ENCODE data around the gene PGP.

DNA sequence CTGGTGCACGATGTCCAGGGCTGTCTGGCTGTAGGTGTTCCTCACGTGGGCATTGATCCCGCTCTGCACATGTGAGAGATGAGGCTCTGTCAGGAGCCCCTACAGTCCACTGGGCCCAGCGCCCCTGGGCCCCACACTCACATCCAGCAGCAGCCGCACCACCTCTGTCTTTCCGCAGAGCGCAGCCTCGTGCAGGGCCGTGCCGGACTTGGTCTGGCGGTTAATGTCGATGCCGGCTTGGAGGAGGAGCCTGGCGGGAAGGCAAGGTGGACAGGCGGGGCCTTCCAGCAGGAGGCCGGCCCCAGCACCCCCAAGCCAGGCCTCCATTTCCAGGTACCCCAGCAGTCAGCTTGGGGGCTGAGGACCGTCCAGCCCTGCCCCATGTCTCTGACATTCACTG lies 27.4 kb downstream of the PGP start:
- TF ChIP-seq, protein P1, sequence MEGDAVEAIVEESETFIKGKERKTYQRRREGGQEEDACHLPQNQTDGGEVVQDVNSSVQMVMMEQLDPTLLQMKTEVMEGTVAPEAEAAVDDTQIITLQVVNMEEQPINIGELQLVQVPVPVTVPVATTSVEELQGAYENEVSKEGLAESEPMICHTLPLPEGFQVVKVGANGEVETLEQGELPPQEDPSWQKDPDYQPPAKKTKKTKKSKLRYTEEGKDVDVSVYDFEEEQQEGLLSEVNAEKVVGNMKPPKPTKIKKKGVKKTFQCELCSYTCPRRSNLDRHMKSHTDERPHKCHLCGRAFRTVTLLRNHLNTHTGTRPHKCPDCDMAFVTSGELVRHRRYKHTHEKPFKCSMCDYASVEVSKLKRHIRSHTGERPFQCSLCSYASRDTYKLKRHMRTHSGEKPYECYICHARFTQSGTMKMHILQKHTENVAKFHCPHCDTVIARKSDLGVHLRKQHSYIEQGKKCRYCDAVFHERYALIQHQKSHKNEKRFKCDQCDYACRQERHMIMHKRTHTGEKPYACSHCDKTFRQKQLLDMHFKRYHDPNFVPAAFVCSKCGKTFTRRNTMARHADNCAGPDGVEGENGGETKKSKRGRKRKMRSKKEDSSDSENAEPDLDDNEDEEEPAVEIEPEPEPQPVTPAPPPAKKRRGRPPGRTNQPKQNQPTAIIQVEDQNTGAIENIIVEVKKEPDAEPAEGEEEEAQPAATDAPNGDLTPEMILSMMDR (IDR thresholded peaks at IDR 0.05; ENCODE audit: low read length): no peak
- TF ChIP-seq EZH2 (optimal IDR thresholded peaks at IDR 0.05; ENCODE audit: low read depth, low read length): no peak

Measured in MM.1S (cell line).